Activated CD4-positive, alpha-beta memory T cell treated with anti-CD3 and anti-CD28 coated beads for 36 hours (primary cell): ENCODE data around the gene HIGD1C. TPM values are rescaled to one million over a fixed set of nuclear protein-coding genes. Genes with fewer than 3 reads are reported as not detected.
A peak's percentile ranks its signal among the peaks of the same experiment; 100 is the strongest.

Experiments used
- CTCF ChIA-PET: fragments of 350-600 bp; sonication (Branson Sonifier 250); formaldehyde crosslinking; loops from one replicate; lab custom pipeline; 2021; ENCODE audit warnings: antibody characterized with exemption, inconsistent platforms; lab: Charles Lee
- POLR2A ChIA-PET: fragments of 350-600 bp; sonication (Branson Sonifier 250); formaldehyde crosslinking; loops from one replicate; lab custom pipeline; 2021; ENCODE audit warnings: antibody characterized with exemption; lab: Charles Lee
- DNase-seq: peaks from one replicate; pipeline ENCODE4 v3.0.0-alpha.2; 2020
- H3K27ac Mint-ChIP-seq: one replicate; pipeline ENCODE4 v1.8.0; 2021; ENCODE audit warnings: mixed read lengths
- H3K27me3 Mint-ChIP-seq: one replicate; pipeline ENCODE4 v1.8.0; 2021; ENCODE audit warnings: mixed read lengths
- H3K36me3 Mint-ChIP-seq: one replicate; pipeline ENCODE4 v1.8.0; 2021; ENCODE audit warnings: mixed read lengths
- H3K4me1 Mint-ChIP-seq: one replicate; pipeline ENCODE4 v1.8.0; 2021; ENCODE audit warnings: low read depth, mixed read lengths
- H3K4me3 Mint-ChIP-seq: one replicate; pipeline ENCODE4 v1.8.0; 2021; ENCODE audit warnings: mild to moderate bottlenecking, mixed read lengths
- H3K9me3 Mint-ChIP-seq: one replicate; pipeline ENCODE4 v1.8.0; 2021; ENCODE audit warnings: mixed read lengths
- intact Hi-C: fragments of 100-400 bp; cut with micrococcal nuclease; formaldehyde crosslinking; loops from one replicate; pipeline ENCODE4 v1.15.1; 2023
- total RNA-seq, 2 experiments: library from RNA; stranded (reverse); gene quantifications; one replicate each; pipeline ENCODE4 v1.2.3, GENCODE V29; 2021

The HIGD1C gene
- total RNA-seq, 2 experiments from 2014 or later, result not detected

GRCh38 chr12:50988871-50989270 lies 36.5 kb downstream of the HIGD1C start:
- H3K27me3 Mint-ChIP-seq, result no peaks in the 10 kb centered on the region
- H3K4me3 Mint-ChIP-seq, result no peak overlapping the region
- DNase-seq, result no peak
- POLR2A ChIA-PET, result interaction anchor here (0.6 kb wide), 1 partner anchor 9 kb away, joined by 3 read pairs; no protein-coding TSS in a partner anchor
- intact Hi-C loops, result no loop called here
- no peaks in the 10 kb centered on the region for H3K9me3 Mint-ChIP-seq
- H3K4me1 Mint-ChIP-seq, result peaks cover 51% of the 10 kb centered on the region
- peaks cover 44% of the 10 kb centered on the region for H3K36me3 Mint-ChIP-seq
- CTCF ChIA-PET, result interaction anchor here (0.7 to 4.2 kb wide), 3 partner anchors 39 to 290 kb away, joined by 4 to 30 read pairs (median 5); partner anchors contain the start of gene ATF1
- no peak overlapping the region for H3K27ac Mint-ChIP-seq

GRCh38 chr12:50990147-50990727 lies 37.9 kb downstream of the HIGD1C start:
- no peak for DNase-seq
- CTCF ChIA-PET, result interaction anchor here (0.6 to 1.5 kb wide), 2 partner anchors 38 to 164 kb away, joined by 3 to 4 read pairs; no protein-coding TSS in a partner anchor
- Mint-ChIP-seq H3K4me1 (peaks cover 45% of the 10 kb centered on the region), H3K4me3 (no peak overlapping the region), H3K36me3 (peaks cover 53% of the 10 kb centered on the region), H3K27me3 (no peaks in the 10 kb centered on the region), H3K9me3 (no peaks in the 10 kb centered on the region), H3K27ac (peak overlapping the region; percentile 35)
- intact Hi-C loops, result loop anchor here (1.0 kb wide), 1 partner anchor 34 kb away; no protein-coding TSS in a partner anchor
- POLR2A ChIA-PET, result interaction anchor here (0.8 kb wide), 1 partner anchor 34 kb away, joined by 4 read pairs; no protein-coding TSS in a partner anchor

- no peaks in the 10 kb centered on the region for H3K27me3 Mint-ChIP-seq
- peaks cover 40% of the 10 kb centered on the region for H3K4me1 Mint-ChIP-seq
- no peaks in the 10 kb centered on the region for H3K9me3 Mint-ChIP-seq
- CTCF ChIA-PET, result no interaction called here
- peak overlapping the region; percentile 35 for H3K27ac Mint-ChIP-seq
- no peak overlapping the region for H3K4me3 Mint-ChIP-seq
- no peak for DNase-seq
- peaks cover 59% of the 10 kb centered on the region for H3K36me3 Mint-ChIP-seq
- POLR2A ChIA-PET, result no interaction called here
- intact Hi-C loops, result loop anchor here (1.0 kb wide), 1 partner anchor 34 kb away; no protein-coding TSS in a partner anchor
Observed at GRCh38 chr12:50990791-50991190, 38.4 kb downstream of the HIGD1C start.

- H3K36me3 Mint-ChIP-seq, result peaks cover 61% of the 10 kb centered on the region
- no peaks in the 10 kb centered on the region for H3K9me3 Mint-ChIP-seq
- no peak for DNase-seq
Observed at GRCh38 chr12:50991291-50991690, 38.9 kb downstream of the HIGD1C start.

GRCh38 chr12:50992819-50993218 lies 40.5 kb downstream of the HIGD1C start:
- Mint-ChIP-seq H3K27me3 (no peaks in the 10 kb centered on the region), H3K4me1 (peaks cover 23% of the 10 kb centered on the region), H3K4me3 (no peak overlapping the region), H3K9me3 (no peaks in the 10 kb centered on the region), H3K27ac (no peak overlapping the region), H3K36me3 (peaks cover 63% of the 10 kb centered on the region)
- CTCF ChIA-PET, result no interaction called here
- no peak for DNase-seq
- POLR2A ChIA-PET, result no interaction called here
- intact Hi-C loops, result no loop called here

More at GRCh38 chr12:50991291-50991690, 38.9 kb downstream of the HIGD1C start:
- H3K27ac Mint-ChIP-seq, result peak overlapping the region; percentile 7
- peaks cover 35% of the 10 kb centered on the region for H3K4me1 Mint-ChIP-seq
- POLR2A ChIA-PET, result interaction anchor here (1.3 kb wide), 1 partner anchor 29 kb away, joined by 4 read pairs; no protein-coding TSS in a partner anchor
- no peaks in the 10 kb centered on the region for H3K27me3 Mint-ChIP-seq
- intact Hi-C loops, result no loop called here
- CTCF ChIA-PET, result no interaction called here
- H3K4me3 Mint-ChIP-seq, result no peak overlapping the region

GRCh38 chr12:50999093-50999492 lies 46.7 kb downstream of the HIGD1C start:
- Mint-ChIP-seq H3K4me1 (peaks cover 18% of the 10 kb centered on the region), H3K4me3 (no peak overlapping the region), H3K9me3 (no peaks in the 10 kb centered on the region), H3K36me3 (peaks cover 47% of the 10 kb centered on the region), H3K27ac (peak overlapping the region; percentile 26), H3K27me3 (no peaks in the 10 kb centered on the region)
- POLR2A ChIA-PET, result interaction anchor here (0.7 to 0.9 kb wide), 2 partner anchors 14 to 27 kb away, joined by 3 read pairs; partner anchors contain the start of gene SLC11A2
- CTCF ChIA-PET, result interaction anchor here (1.0 kb wide), 1 partner anchor 12 kb away, joined by 3 read pairs; no protein-coding TSS in a partner anchor
- intact Hi-C loops, result no loop called here
- DNase-seq, result no peak

- Mint-ChIP-seq H3K4me3 (no peak overlapping the region), H3K4me1 (peaks cover 18% of the 10 kb centered on the region), H3K27me3 (no peaks in the 10 kb centered on the region), H3K9me3 (no peaks in the 10 kb centered on the region), H3K36me3 (peaks cover 41% of the 10 kb centered on the region), H3K27ac (peak overlapping the region; percentile 25)
- intact Hi-C loops, result no loop called here
- POLR2A ChIA-PET, result interaction anchor here (0.5 kb wide), 1 partner anchor 39 kb away, joined by 3 read pairs; no protein-coding TSS in a partner anchor
- no peak for DNase-seq
- CTCF ChIA-PET, result no interaction called here
Observed at GRCh38 chr12:51000245-51000644, 47.9 kb downstream of the HIGD1C start.

- ChIA-PET POLR2A (no interaction called here), CTCF (interaction anchor here (2.0 kb wide), 1 partner anchor 26 kb away, joined by 4 read pairs; no protein-coding TSS in a partner anchor)
- Mint-ChIP-seq H3K9me3 (no peaks in the 10 kb centered on the region), H3K4me1 (peaks cover 18% of the 10 kb centered on the region), H3K27me3 (no peaks in the 10 kb centered on the region), H3K4me3 (no peak overlapping the region), H3K36me3 (peaks cover 40% of the 10 kb centered on the region), H3K27ac (no peak overlapping the region)
- intact Hi-C loops, result no loop called here
- no peak for DNase-seq
Observed at GRCh38 chr12:51001799-51002198, 49.5 kb downstream of the HIGD1C start.

- no peaks in the 10 kb centered on the region for H3K9me3 Mint-ChIP-seq
- no peak for DNase-seq
- no peak overlapping the region for H3K27ac Mint-ChIP-seq
- no peak overlapping the region for H3K4me3 Mint-ChIP-seq
- no peaks in the 10 kb centered on the region for H3K27me3 Mint-ChIP-seq
- intact Hi-C loops, result no loop called here
- H3K36me3 Mint-ChIP-seq, result peaks cover 41% of the 10 kb centered on the region
- CTCF ChIA-PET, result no interaction called here
- peaks cover 19% of the 10 kb centered on the region for H3K4me1 Mint-ChIP-seq
- POLR2A ChIA-PET, result no interaction called here
Observed at GRCh38 chr12:51004504-51004903, 52.2 kb downstream of the HIGD1C start.

GRCh38 chr12:51005030-51005429 lies 52.7 kb downstream of the HIGD1C start:
- no peak overlapping the region for H3K27ac Mint-ChIP-seq
- H3K4me1 Mint-ChIP-seq, result peaks cover 22% of the 10 kb centered on the region
- peaks cover 38% of the 10 kb centered on the region for H3K36me3 Mint-ChIP-seq
- ChIA-PET CTCF (no interaction called here), POLR2A (no interaction called here)
- intact Hi-C loops, result no loop called here
- H3K4me3 Mint-ChIP-seq, result no peak overlapping the region
- H3K27me3 Mint-ChIP-seq, result no peaks in the 10 kb centered on the region
- no peak for DNase-seq
- no peaks in the 10 kb centered on the region for H3K9me3 Mint-ChIP-seq

GRCh38 chr12:51005671-51006070 lies 53.3 kb downstream of the HIGD1C start:
- no peak overlapping the region for H3K4me3 Mint-ChIP-seq
- intact Hi-C loops, result no loop called here
- no peaks in the 10 kb centered on the region for H3K9me3 Mint-ChIP-seq
- POLR2A ChIA-PET, result no interaction called here
- peaks cover 22% of the 10 kb centered on the region for H3K4me1 Mint-ChIP-seq
- no peak for DNase-seq
- H3K27me3 Mint-ChIP-seq, result no peaks in the 10 kb centered on the region
- H3K27ac Mint-ChIP-seq, result no peak overlapping the region
- H3K36me3 Mint-ChIP-seq, result peaks cover 32% of the 10 kb centered on the region
- CTCF ChIA-PET, result interaction anchor here (1.1 kb wide), 2 partner anchors 22 to 241 kb away, joined by 3 read pairs; no protein-coding TSS in a partner anchor

GRCh38 chr12:51008329-51009055 lies 56.1 kb downstream of the HIGD1C start:
- no peak for DNase-seq
- intact Hi-C loops, result no loop called here
- peaks cover 44% of the 10 kb centered on the region for H3K4me1 Mint-ChIP-seq
- ChIA-PET CTCF (interaction anchor here (1.0 to 2.0 kb wide), 5 partner anchors 16 to 243 kb away, joined by 3 to 7 read pairs (median 5); partner anchors contain the start of gene SLC11A2), POLR2A (interaction anchor here (1.0 to 1.4 kb wide), 3 partner anchors 16 to 183 kb away, joined by 4 to 8 read pairs (median 5); partner anchors contain the start of gene SLC11A2)
- peaks cover 28% of the 10 kb centered on the region for H3K36me3 Mint-ChIP-seq
- no peaks in the 10 kb centered on the region for H3K9me3 Mint-ChIP-seq
- H3K27ac Mint-ChIP-seq, result peak overlapping the region; percentile 59
- no peaks in the 10 kb centered on the region for H3K27me3 Mint-ChIP-seq
- H3K4me3 Mint-ChIP-seq, result peak overlapping the region; percentile 40
